Right lung (tissue), 5 donors: ENCODE measurements around the gene CRYGC. TPM values are rescaled to one million over a fixed set of nuclear protein-coding genes. Genes with fewer than 3 reads are reported as not detected.

Experiments
- DNase-seq, 2 donors: peaks; one replicate each; pipeline ENCODE4 v3.0.0-alpha.2; 2013
- polyA plus RNA-seq, 5 donors: library from polyadenylated mRNA; unstranded; fragments of 120-200 nt; gene quantifications; one replicate each; pipeline versions ENCODE4 v1.2.1 to v1.2.3, GENCODE V29; 2013; ENCODE audit warnings: inconsistent platforms in 1 of 5, low replicate concordance in 1 of 5; ENCODE audit not compliant: insufficient read length in 5 of 5, insufficient read depth in 1 of 5

The CRYGC gene
- polyA plus RNA-seq, 5 donors = not detected

- DNase-seq = no peak
Measured at GRCh38 chr2:208096080-208096479, 33.5 kb downstream of the CRYGC start.

- DNase-seq = no peak
Measured at GRCh38 chr2:208093128-208093527, 36.5 kb downstream of the CRYGC start.

GRCh38 chr2:208092093-208092832, 37.4 kb downstream of the CRYGC start:
- DNase-seq = no peak

- no peak for DNase-seq
Measured at GRCh38 chr2:208090420-208090819, 39.2 kb downstream of the CRYGC start.

- DNase-seq = no peak
Measured at GRCh38 chr2:208086029-208086428, 43.6 kb downstream of the CRYGC start.

- no peak for DNase-seq
Measured at GRCh38 chr2:208083807-208084206, 45.8 kb downstream of the CRYGC start.

Other genes with a start within 250 kb of the CRYGC start
- 10 to 100 TPM; 12.1 to 15.8 (median 14.6) TPM for gene PLEKHM3, start 104.3 kb downstream of the CRYGC start, polyA plus RNA-seq
- under 1 TPM in 1 of 5 donors, not detected in 4; 0.25 TPM for gene CRYGD, start 5.3 kb downstream of the CRYGC start, polyA plus RNA-seq
- not detected for gene CRYGB, start 16.3 kb upstream of the CRYGC start, polyA plus RNA-seq
- not detected for gene CRYGA, start 33.8 kb upstream of the CRYGC start, polyA plus RNA-seq
- gene C2orf80, start 60.2 kb upstream of the CRYGC start, polyA plus RNA-seq = under 1 TPM in 1 of 5 donors, not detected in 4; 0.19 TPM
- gene IDH1, start 125.2 kb upstream of the CRYGC start, polyA plus RNA-seq = 100 to 1,000 TPM in 1 of 5 donors, 10 to 100 TPM in 4; 83.2 to 101 (median 87.5) TPM
- gene PIKFYVE, start 136.4 kb upstream of the CRYGC start, polyA plus RNA-seq = 10 to 100 TPM; 17.0 to 29.4 (median 25.8) TPM